HepG2 (cell line): ENCODE data around the gene ZNF318. TPM values are rescaled to one million over a fixed set of nuclear protein-coding genes. Genes with fewer than 3 reads are reported as not detected.

Source experiments
- ATAC-seq: fragments of 200-7000 bp; cut with Tn5 transposase; 3 replicates; pipeline ENCODE4 v1.9.1; 2020; ENCODE audit warnings: mild to moderate bottlenecking, moderate library complexity
- BruUV-seq: library from RNA; stranded (reverse); fragments of 400-500 nt; replicated peaks from 2 replicates; lab custom pipeline; 2021; lab: Mats Ljungman, UMichigan
- CTCF ChIA-PET: fragments of 300-600 bp; formaldehyde crosslinking; extraction: SDS; loops from one replicate; lab custom pipeline; 2021; ENCODE audit warnings: low total read pairs, inconsistent platforms, low intra/inter-chr PET ratio; lab: Yijun Ruan, JAX
- POLR2A ChIA-PET: fragments of 350-600 bp; sonication (Branson Sonifier 250); formaldehyde crosslinking; loops from one replicate; lab custom pipeline; 2020; ENCODE audit warnings: antibody characterized with exemption, inconsistent platforms; lab: Yijun Ruan, JAX
- DNase-seq: peaks from one replicate; pipeline ENCODE4 v3.0.0-alpha.2; 2015; ENCODE audit warnings: low spot score
- FAIRE-seq: peaks from 3 replicates; lab custom pipeline; 2011; peaks lifted over from hg19 to GRCh38; lab: Jason Lieb, UNC
- H2AFZ ChIP-seq: one replicate; pipeline ENCODE4 v1.6.1; 2011; ENCODE audit warnings: low read length, inconsistent platforms
- H3K27ac ChIP-seq: fragments of 300-600 bp; 3 replicates; pipeline ENCODE4 v1.8.0; 2011; ENCODE audit warnings: mixed run types, mild to moderate bottlenecking, mixed read lengths, low read length, inconsistent platforms; ENCODE audit not compliant: insufficient read depth; ENCODE audit errors: extremely low read length
- H3K27me3 ChIP-seq, 2 experiments: fragments of 200-600 bp in 1 of 2; 2 replicates in 1 of 2; 3 replicates in 1 of 2; pipeline versions ENCODE4 v1.6.0 to v1.8.0; 2011; ENCODE audit warnings: low read length in 2 of 2, mild to moderate bottlenecking in 2 of 2, moderate library complexity in 2 of 2, inconsistent platforms in 1 of 2; ENCODE audit not compliant: insufficient read depth in 2 of 2, control insufficient read depth in 1 of 2
- H3K36me3 ChIP-seq, 2 experiments: fragments of 200-600 bp in 1 of 2; replicated peaks in 1 of 2; 2 replicates in 1 of 2; 3 replicates in 1 of 2; pipeline versions ENCODE4 v1.5.1 to v1.8.0; 2011; ENCODE audit warnings: low read length in 2 of 2, inconsistent platforms in 1 of 2; ENCODE audit not compliant: insufficient read depth in 2 of 2, control insufficient read depth in 1 of 2
- H3K4me1 ChIP-seq: 2 replicates; pipeline ENCODE4 v1.5.1; 2012; ENCODE audit warnings: low read length, inconsistent platforms; ENCODE audit not compliant: insufficient read depth
- H3K4me2 ChIP-seq: 2 replicates; pipeline ENCODE4 v1.6.0; 2011; ENCODE audit warnings: low read depth, low read length, inconsistent platforms
- H3K4me3 ChIP-seq, 3 experiments: fragments of 200-600 bp in 1 of 3; sonication (generic), shearing (Covaris generic) in 1 of 3; replicated peaks in 1 of 3; 2 replicates each; pipeline ENCODE4 v1.5.1; 2011 to 2016; ENCODE audit warnings: low read length in 3 of 3, inconsistent platforms in 2 of 3, low read depth in 2 of 3, mild to moderate bottlenecking in 2 of 3, control low read depth in 1 of 3, mixed read lengths in 1 of 3; ENCODE audit not compliant: insufficient read depth in 1 of 3
- H3K79me2 ChIP-seq: one replicate; pipeline ENCODE4 v1.6.1; 2011; ENCODE audit warnings: low read length, inconsistent platforms; ENCODE audit not compliant: insufficient read depth
- H3K9ac ChIP-seq: 2 replicates; pipeline ENCODE4 v1.6.0; 2011; ENCODE audit warnings: mild to moderate bottlenecking, low read depth, low read length, inconsistent platforms; ENCODE audit not compliant: insufficient read depth
- H3K9me3 ChIP-seq: 2 replicates; pipeline ENCODE4 v1.5.1; 2012; ENCODE audit warnings: mild to moderate bottlenecking, low read length
- H4K20me1 ChIP-seq: 2 replicates; pipeline ENCODE4 v1.6.0; 2011; ENCODE audit warnings: inconsistent platforms, mild to moderate bottlenecking, low read length, moderate library complexity; ENCODE audit not compliant: insufficient read depth
- ASH2L ChIP-seq: fragments of 300-600, 200-600 bp; sonication (generic); IDR thresholded peaks from 2 replicates; pipeline ENCODE4 v1.7.0; 2017; ENCODE audit warnings: low read depth, mild to moderate bottlenecking, moderate library complexity, mixed read lengths, low read length; ENCODE audit not compliant: insufficient read length
- ELF3 ChIP-seq: IDR thresholded peaks from 2 replicates; pipeline ENCODE4 v1.6.1; 2016; ENCODE audit warnings: missing genetic modification reagents, missing compliant biosample characterization
- FOXJ3 ChIP-seq: sonication (generic); formaldehyde crosslinking; IDR thresholded peaks from 2 replicates; pipeline ENCODE4 v1.4.0; 2020; ENCODE audit warnings: missing genetic modification reagents, mild to moderate bottlenecking, borderline replicate concordance
- MLLT10 ChIP-seq: sonication (generic); formaldehyde crosslinking; IDR thresholded peaks from 2 replicates; pipeline ENCODE4 v1.4.0; 2020; ENCODE audit warnings: missing genetic modification reagents
- PREB ChIP-seq: sonication (generic); formaldehyde crosslinking; IDR thresholded peaks from 2 replicates; pipeline ENCODE4 v1.4.0; 2020; ENCODE audit warnings: missing genetic modification reagents
- REXO4 ChIP-seq: sonication (generic); formaldehyde crosslinking; IDR thresholded peaks from 2 replicates; pipeline ENCODE4 v1.8.0; 2022; ENCODE audit warnings: missing genetic modification reagents, mild to moderate bottlenecking, borderline replicate concordance
- SKIL ChIP-seq: sonication (generic); formaldehyde crosslinking; IDR thresholded peaks from 2 replicates; pipeline ENCODE4 v1.8.0; 2022; ENCODE audit warnings: missing genetic modification reagents, mild to moderate bottlenecking, moderate library complexity, borderline replicate concordance
- ZFP36 ChIP-seq: fragments of 150-350 bp; IDR thresholded peaks from 2 replicates; pipeline ENCODE4 v1.6.1; 2018; ENCODE audit warnings: borderline replicate concordance, low read length, low read depth; ENCODE audit not compliant: partially characterized antibody
- ZNF18 ChIP-seq: sonication (generic); formaldehyde crosslinking; IDR thresholded peaks from 2 replicates; pipeline ENCODE4 v1.8.0; 2022; ENCODE audit warnings: mild to moderate bottlenecking, missing genetic modification reagents; ENCODE audit not compliant: insufficient replicate concordance
- ZNF550 ChIP-seq: sonication (generic); formaldehyde crosslinking; IDR thresholded peaks from 2 replicates; pipeline ENCODE4 v1.4.0; 2020; ENCODE audit warnings: mild to moderate bottlenecking, missing genetic modification reagents, borderline replicate concordance
- ZNF646 ChIP-seq: sonication (generic); formaldehyde crosslinking; IDR thresholded peaks from 2 replicates; pipeline ENCODE4 v1.9.0; 2021; ENCODE audit warnings: mild to moderate bottlenecking, missing genetic modification reagents
- WGBS: methylation state at CpG from one replicate; pipeline ENCODE4 v1.1.6; 2017; ENCODE audit warnings: low lambda C conversion rate; 5-methylcytosine and 5-hydroxymethylcytosine counted together
- in situ Hi-C: cut with HindIII; loops from 2 replicates; pipeline ENCODE4 v1.10.0; 2017; ENCODE audit warnings: low pct_unique_long_range_greater_than_20kb; ENCODE audit not compliant: extremely low pct_ligation_motif_present
- intact Hi-C: fragments of 100-400 bp; cut with micrococcal nuclease; formaldehyde crosslinking; loops from one replicate; pipeline ENCODE4 v1.10.0; 2022; ENCODE audit not compliant: unreplicated experiment
- polyA plus RNA-seq, 8 experiments: library from polyadenylated mRNA; depleted of rRNA in 3 of 8; stranded (reverse) in 7 of 8; unstranded in 1 of 8; fragments of >200 nt; fragmentation: Illumina TruSeq in 4 of 8; extraction: Trizol in 4 of 8; gene quantifications; 2 replicates each; pipeline versions ENCODE4 v1.2.1 to v1.2.3, GENCODE V29; 2011 to 2016; ENCODE audit warnings: low read depth in 4 of 8, missing spikeins in 1 of 8, mixed read lengths in 1 of 8; ENCODE audit not compliant: insufficient read depth in 1 of 8
- total RNA-seq, 5 experiments: library from RNA; depleted of rRNA; stranded (reverse); fragments of >200 nt; fragmentation: Illumina TruSeq; extraction: Trizol; gene quantifications; 2 replicates each; pipeline ENCODE4 v1.2.3, GENCODE V29; 2016; ENCODE audit warnings: low read depth in 1 of 5

The ZNF318 gene
- total and polyA plus RNA-seq, 2 of the 13 experiments (the other 11 are each of a cell fraction or from before 2014, with no cell fraction given) = 13.0 to 14.5 TPM

GRCh38 chr6:43331470-43331869, 38.0 kb downstream of the ZNF318 start:
- ChIA-PET POLR2A (interaction anchor here (1.4 kb wide), 1 partner anchor 64 kb away, joined by 4 read pairs; no protein-coding TSS in a partner anchor), CTCF (no interaction called here)
- no peak overlapping the region for H3K4me3 ChIP-seq
- no peaks in the 10 kb centered on the region; a peak in 1 of 5 replicates for H3K36me3 ChIP-seq
- H3K27ac ChIP-seq = no peak overlapping the region
- no peaks in the 10 kb centered on the region for H4K20me1 ChIP-seq
- FAIRE-seq = no peak
- ATAC-seq = no peak
- no peaks in the 10 kb centered on the region for H3K27me3 ChIP-seq
- no TSS peak for BruUV-seq
- DNase-seq = no peak
- no peaks in the 10 kb centered on the region for H3K9me3 ChIP-seq
- WGBS = 23% methylated on average over 1 of the region's 1 CpG
- H3K4me2 ChIP-seq = no peak overlapping the region
- no peaks in the 10 kb centered on the region for H3K79me2 ChIP-seq
- intact Hi-C loops (no loop called here), in situ Hi-C loops (loop anchor here (5.0 kb wide), 1 partner anchor 69 kb away; no protein-coding TSS in a partner anchor)
- peaks cover 29% of the 10 kb centered on the region for H3K4me1 ChIP-seq
- H2AFZ ChIP-seq = no peak overlapping the region
- H3K9ac ChIP-seq = no peak overlapping the region
- no peak for TF ChIP-seq ZNF646 (CRISPR knock-in tag)
- no peak for TF ChIP-seq ASH2L
- no peak for TF ChIP-seq ZNF18
- TF ChIP-seq FOXJ3 (CRISPR knock-in tag) = no peak
- TF ChIP-seq ELF3 (CRISPR knock-in tag) = no peak
- TF ChIP-seq ZNF550 (CRISPR knock-in tag) = no peak
- TF ChIP-seq MLLT10 = no peak
- no peak for TF ChIP-seq PREB (CRISPR knock-in tag)
- no peak for TF ChIP-seq ZFP36
- TF ChIP-seq SKIL (CRISPR knock-in tag) = no peak
- no peak for TF ChIP-seq REXO4 (CRISPR knock-in tag)
